Heart left ventricle (tissue), 16 donors: ENCODE measurements around the gene CLDN14. TPM values are rescaled to one million over a fixed set of nuclear protein-coding genes. Genes with fewer than 3 reads are reported as not detected.
A peak's percentile ranks its signal among the peaks of the same experiment; 100 is the strongest.

Experiments
- ATAC-seq, 4 donors: fragments of 200-7000 bp; cut with Tn5 transposase; one replicate each; pipeline ENCODE4 v1.9.1; 2020 to 2022; ENCODE audit warnings: moderate library complexity in 4 of 4, mild to moderate bottlenecking in 3 of 4, moderate number of reproducible peaks in 1 of 4
- DNase-seq, 5 donors: peaks; one replicate each; pipeline ENCODE4 v3.0.0-alpha.2; 2020
- H3K27ac ChIP-seq, 12 donors: fragments of 200-600 bp; sonication (generic) in 4 of 12; one replicate each; pipeline versions ENCODE4 v1.5.0 to v1.8.0; 2016 to 2022; ENCODE audit warnings: mild to moderate bottlenecking in 2 of 12
- H3K27me3 ChIP-seq, 9 donors: fragments of 200-600 bp; sonication (generic) in 2 of 9; one replicate each; pipeline versions ENCODE4 v1.5.1 to v1.8.0; 2016 to 2022; ENCODE audit warnings: mild to moderate bottlenecking in 3 of 9
- H3K36me3 ChIP-seq, 9 donors: fragments of 200-600 bp; sonication (generic) in 2 of 9; one replicate each; pipeline versions ENCODE4 v1.5.0 to v1.8.0; 2018 to 2022; ENCODE audit warnings: mild to moderate bottlenecking in 2 of 9
- H3K4me1 ChIP-seq, 12 donors: fragments of 200-600 bp; sonication (generic) in 4 of 12; one replicate each; pipeline versions ENCODE4 v1.5.0 to v1.8.0; 2016 to 2022; ENCODE audit warnings: mild to moderate bottlenecking in 3 of 12
- H3K4me3 ChIP-seq, 12 donors: fragments of 200-600 bp; sonication (generic) in 4 of 12; one replicate each; pipeline versions ENCODE4 v1.5.0 to v1.8.0; 2017 to 2022; ENCODE audit warnings: mild to moderate bottlenecking in 9 of 12, moderate library complexity in 4 of 12
- H3K9me3 ChIP-seq, 12 donors: fragments of 200-600 bp; sonication (generic) in 4 of 12; one replicate each; pipeline versions ENCODE4 v1.5.0 to v1.8.0; 2016 to 2022; ENCODE audit warnings: mild to moderate bottlenecking in 1 of 12
- CTCF ChIP-seq, 12 donors: fragments of 200-600 bp; sonication (generic) in 4 of 12; IDR thresholded peaks; one replicate each; pipeline versions ENCODE4 v1.5.0 to v1.8.0; 2018 to 2022; ENCODE audit warnings: antibody characterized with exemption in 12 of 12, mild to moderate bottlenecking in 5 of 12
- POLR2A ChIP-seq, 2 donors: fragments of 450-650 bp; IDR thresholded peaks; one replicate each; pipeline ENCODE4 v1.6.1; 2017; ENCODE audit warnings: antibody characterized with exemption in 2 of 2, mild to moderate bottlenecking in 2 of 2, moderate library complexity in 2 of 2
- WGBS, 4 donors: extraction: QIAGEN DNeasy Blood & Tissue Kit in 2 of 4; methylation state at CpG; one replicate each; pipeline versions ENCODE4 v1.1.5 to v1.1.7; 2013 to 2018; 5-methylcytosine and 5-hydroxymethylcytosine counted together
- intact Hi-C, 10 donors: fragments of 100-400 bp; cut with DNase I; formaldehyde crosslinking; loops; one replicate each; pipeline versions ENCODE4 v1.11.1 to v1.14.2; 2022
- polyA plus RNA-seq, 2 donors: library from polyadenylated mRNA; stranded (reverse); fragments of 200-250 nt; gene quantifications; one replicate each; pipeline ENCODE4 v1.2.3, GENCODE V29; 2013
- total RNA-seq, 9 donors: library from RNA; depleted of rRNA in 2 of 9; stranded (reverse); fragments of >200 nt in 2 of 9; fragmentation: NEBNext Ultra II Directional in 3 of 9; extraction: Animal tissue kit (Norgen Biotek cat#: 25700) in 3 of 9; gene quantifications; one replicate each; pipeline versions ENCODE4 v1.1.0 to v1.2.4, GENCODE V29; 2016 to 2023
- donor health status: ischemic (EF 13 %, LVEDD 7.1; RV severe dilation, severe dysfunction).
- donor health status: healthy with polysubstance abuse.
- donor health status: DM: no; HTN: yes; CAD: no.
- donor health status: DM: no; HTN: no; CAD: no.
- donor health status: ischemic (EF 25% LVEDD 6.9; RV normal size, moderate dysfunction).
- donor health status: ischemic (EF 25% LVEDD 5.7; RV mildly dilated, moderate dysfunction).
- donor health status: healthy.
- donor health status: DM: yes; HTN: yes; CAD: no.
- donor health status: ischemic (EF 35%, LVEDD 5.7; RV mildly dilated, moderate dysfunction).
- donor health status: nonischemic (EF 11% LVEDD 7.7; RV severe dilation, severe dysfunction).
- donor health status: DM: yes; HTN: yes; CAD: no.
- donor health status: PGD.
- donor health status: ischemic (EF 29% LVEDD 5.4; RV normal size, mild dysfunction).
- donor health status: nonischemic (EF 23%, LVEDD 6.1; RV moderate dilation, normal function).

CLDN14 gene
- total and polyA plus RNA-seq, 11 donors, result not detected

GRCh38 chr21:36430841-36431240, 49.1 kb downstream of the CLDN14 start:
- intact Hi-C loops, result no loop called here
- Histone ChIP-seq H3K4me1 (peaks cover 0 to 34% (median 5%) of the 10 kb centered on the region in 12 donors), H3K9me3 (no peaks in the 10 kb centered on the region), H3K36me3 (no peaks in the 10 kb centered on the region), H3K27me3 (peaks cover 0 to 6% (median 0%) of the 10 kb centered on the region in 9 donors), H3K27ac (peak overlapping the region in 9 of 12 donors; percentile 64 to 88 (median 72)), H3K4me3 (peak overlapping the region in 9 of 12 donors; percentile 22 to 53 (median 37))
- 84 to 91% (median 89%) methylated on average over 4 of the region's 4 CpGs for WGBS, 4 donors
- ATAC-seq, result peak in 1 of 4 donors; percentile 17
- no peak for DNase-seq
- TF ChIP-seq CTCF (IDR thresholded peaks at IDR 0.05), result no peak
- no peak for TF ChIP-seq POLR2A (IDR thresholded peaks at IDR 0.05)

GRCh38 chr21:36429947-36430546, 49.9 kb downstream of the CLDN14 start:
- WGBS, 4 donors, result 25 to 30% (median 29%) methylated on average over 21 to 22 of the region's 22 CpGs
- peak overlapping the region; percentile 20 to 88 (median 74) for H3K27ac ChIP-seq
- intact Hi-C loops, result loop anchor here in 3 of 10 donors (5.0 to 10.0 kb wide), 4 partner anchors 45 to 495 kb away; no protein-coding TSS in a partner anchor
- no peaks in the 10 kb centered on the region for H3K36me3 ChIP-seq
- peaks cover 0 to 6% (median 0%) of the 10 kb centered on the region in 9 donors for H3K27me3 ChIP-seq
- H3K9me3 ChIP-seq, result no peaks in the 10 kb centered on the region
- ATAC-seq (peak; percentile 88 to 95 (median 94)), DNase-seq (peak; percentile 66 to 93 (median 80))
- H3K4me1 ChIP-seq, result peaks cover 0 to 34% (median 5%) of the 10 kb centered on the region in 12 donors
- H3K4me3 ChIP-seq, result peak overlapping the region in 11 of 12 donors; percentile 9 to 53 (median 35)
- TF ChIP-seq CTCF (IDR thresholded peaks at IDR 0.05), result peak in 3 of 12 donors; percentile 3 to 10 (median 8)
- TF ChIP-seq POLR2A (IDR thresholded peaks at IDR 0.05), result peak in 1 of 2 donors; percentile 71

GRCh38 chr21:36428761-36429432, 51.0 kb downstream of the CLDN14 start:
- Histone ChIP-seq H3K27me3 (peaks cover 0 to 6% (median 0%) of the 10 kb centered on the region in 9 donors), H3K27ac (peak overlapping the region in 5 of 12 donors; percentile 69 to 79 (median 76)), H3K9me3 (no peaks in the 10 kb centered on the region), H3K4me3 (no peak overlapping the region), H3K4me1 (peaks cover 0 to 34% (median 5%) of the 10 kb centered on the region in 12 donors), H3K36me3 (no peaks in the 10 kb centered on the region)
- WGBS, 4 donors, result 86 to 92% (median 89%) methylated on average over 12 of the region's 12 CpGs
- intact Hi-C loops, result loop anchor here in 3 of 10 donors (5.0 to 10.0 kb wide), 4 partner anchors 46 to 496 kb away; no protein-coding TSS in a partner anchor
- TF ChIP-seq CTCF (IDR thresholded peaks at IDR 0.05) (no peak), POLR2A (IDR thresholded peaks at IDR 0.05) (no peak)
- DNase-seq, result no peak
- no peak for ATAC-seq

- peaks cover 0 to 6% (median 0%) of the 10 kb centered on the region in 9 donors for H3K27me3 ChIP-seq
- intact Hi-C loops, result loop anchor here in 3 of 10 donors (5.0 to 10.0 kb wide), 4 partner anchors 47 to 497 kb away; no protein-coding TSS in a partner anchor
- no peak overlapping the region for H3K27ac ChIP-seq
- ATAC-seq, result no peak
- no peak overlapping the region for H3K4me3 ChIP-seq
- no peak for TF ChIP-seq POLR2A (IDR thresholded peaks at IDR 0.05)
- no peak for TF ChIP-seq CTCF (IDR thresholded peaks at IDR 0.05)
- peaks cover 0 to 36% (median 6%) of the 10 kb centered on the region in 12 donors for H3K4me1 ChIP-seq
- DNase-seq, result no peak
- no peaks in the 10 kb centered on the region for H3K9me3 ChIP-seq
- H3K36me3 ChIP-seq, result no peaks in the 10 kb centered on the region
- WGBS, 4 donors, result 92 to 98% (median 93%) methylated on average over 4 of the region's 4 CpGs
Observed at GRCh38 chr21:36427502-36427901, 52.4 kb downstream of the CLDN14 start.
